GM19025 (cell line): ENCODE data around the gene TP53TG5.

ENCODE experiments used
- ATAC-seq: cut with Tn5 transposase; IDR thresholded peaks from one replicate; pipeline ENCODE4 v1.9.1; 2021; ENCODE audit warnings: mild to moderate bottlenecking, low read depth, moderate library complexity; ENCODE audit not compliant: unreplicated experiment

Gene TP53TG5

DNA sequence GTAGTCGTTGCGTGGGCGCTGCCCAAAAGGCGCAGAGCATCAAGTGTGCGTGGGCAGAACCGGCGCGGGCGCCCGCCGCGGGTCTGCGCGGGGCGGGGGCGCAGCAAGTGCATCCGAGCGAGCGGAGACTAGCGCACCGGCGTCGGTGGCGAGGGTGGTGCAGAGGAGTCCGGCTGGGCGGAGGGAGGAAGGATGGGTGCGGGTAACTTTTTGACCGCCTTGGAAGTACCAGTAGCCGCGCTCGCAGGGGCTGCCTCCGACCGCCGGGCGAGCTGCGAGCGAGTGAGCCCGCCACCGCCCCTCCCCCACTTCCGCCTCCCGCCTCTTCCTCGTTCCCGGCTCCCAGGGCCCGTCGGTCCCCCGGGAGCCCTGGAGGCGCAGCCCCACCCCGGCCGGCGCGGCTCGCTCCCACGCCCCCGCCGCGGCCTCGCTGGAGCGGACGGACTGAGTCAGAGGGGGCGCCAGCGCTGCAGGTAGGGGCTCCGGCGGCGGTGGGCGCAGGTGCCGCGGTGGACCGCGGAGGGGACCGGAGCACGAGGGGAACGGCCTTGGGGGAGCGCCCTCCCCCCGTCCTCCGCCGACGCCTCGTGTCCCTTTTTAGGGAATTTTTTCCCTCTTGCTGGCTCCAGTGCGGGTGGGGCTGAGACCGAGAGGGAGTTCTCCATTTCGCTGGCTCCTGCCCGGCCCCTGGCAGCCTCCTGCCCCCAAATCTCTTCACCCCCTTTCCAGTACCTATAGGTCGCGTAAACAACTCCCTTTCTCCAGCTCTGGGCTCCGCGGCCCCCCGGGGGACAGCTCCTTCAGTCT lies 28.3 kb upstream of the TP53TG5 start:
- ATAC-seq: no peak

DNA sequence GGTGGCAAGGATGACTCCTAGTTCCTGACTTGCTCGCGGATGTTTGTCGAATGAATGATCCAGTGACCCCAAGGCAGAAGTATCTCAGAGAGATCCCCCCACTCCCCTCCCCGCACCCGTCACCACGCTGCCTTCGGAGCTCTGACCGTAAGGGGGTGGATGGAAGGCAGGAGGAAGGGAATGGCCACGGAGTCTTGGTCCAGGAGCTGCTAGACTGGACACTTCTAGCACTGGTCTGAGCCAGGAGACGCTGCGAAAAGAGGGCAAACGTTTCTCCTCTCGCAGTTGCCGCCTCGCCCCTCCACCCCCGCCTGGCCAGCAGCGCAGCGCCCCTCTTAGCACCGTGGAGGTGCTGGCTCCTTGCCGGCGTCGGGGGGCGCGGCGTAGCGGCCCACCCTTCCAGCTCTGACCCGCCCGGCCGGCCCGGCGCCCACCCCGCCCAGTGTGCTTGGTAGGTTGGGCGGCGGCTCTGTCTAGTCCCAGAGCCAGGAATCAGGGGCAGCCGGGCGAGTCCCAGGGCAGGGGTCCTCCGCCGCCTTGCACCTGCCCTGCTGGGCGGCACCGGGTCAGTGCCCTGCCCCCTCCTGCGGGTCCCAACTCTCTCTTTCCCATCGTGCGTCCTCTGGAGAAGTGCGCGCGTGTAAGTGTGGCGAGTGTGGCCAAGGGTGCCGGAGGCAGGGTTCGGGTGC lies 27.6 kb upstream of the TP53TG5 start:
- ATAC-seq: no peak

GRCh38 chr20:45404438-45404837 lies 26.3 kb upstream of the TP53TG5 start:
- no peak for ATAC-seq

GRCh38 chr20:45402946-45403345 lies 24.8 kb upstream of the TP53TG5 start:
- ATAC-seq: no peak

GRCh38 chr20:45400346-45401031 lies 22.4 kb upstream of the TP53TG5 start:
- no peak for ATAC-seq

- no peak for ATAC-seq
Observed at GRCh38 chr20:45399018-45399417, 20.9 kb upstream of the TP53TG5 start.

DNA sequence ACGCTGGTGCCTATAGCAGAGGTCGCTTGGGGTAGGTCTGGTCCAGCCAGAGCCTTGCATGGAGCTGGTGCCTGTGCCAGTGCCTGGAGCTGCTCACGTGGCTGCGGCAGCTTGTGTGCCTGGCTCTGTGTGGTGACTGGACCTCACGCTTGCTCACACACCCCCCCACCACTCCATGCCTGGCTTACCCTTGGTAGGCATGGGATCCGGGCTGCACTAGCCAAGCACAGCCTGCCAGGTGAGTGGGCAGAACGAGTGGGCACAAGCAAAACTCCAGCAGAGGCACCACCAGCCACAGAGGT lies 16.9 kb upstream of the TP53TG5 start:
- no peak for ATAC-seq

DNA sequence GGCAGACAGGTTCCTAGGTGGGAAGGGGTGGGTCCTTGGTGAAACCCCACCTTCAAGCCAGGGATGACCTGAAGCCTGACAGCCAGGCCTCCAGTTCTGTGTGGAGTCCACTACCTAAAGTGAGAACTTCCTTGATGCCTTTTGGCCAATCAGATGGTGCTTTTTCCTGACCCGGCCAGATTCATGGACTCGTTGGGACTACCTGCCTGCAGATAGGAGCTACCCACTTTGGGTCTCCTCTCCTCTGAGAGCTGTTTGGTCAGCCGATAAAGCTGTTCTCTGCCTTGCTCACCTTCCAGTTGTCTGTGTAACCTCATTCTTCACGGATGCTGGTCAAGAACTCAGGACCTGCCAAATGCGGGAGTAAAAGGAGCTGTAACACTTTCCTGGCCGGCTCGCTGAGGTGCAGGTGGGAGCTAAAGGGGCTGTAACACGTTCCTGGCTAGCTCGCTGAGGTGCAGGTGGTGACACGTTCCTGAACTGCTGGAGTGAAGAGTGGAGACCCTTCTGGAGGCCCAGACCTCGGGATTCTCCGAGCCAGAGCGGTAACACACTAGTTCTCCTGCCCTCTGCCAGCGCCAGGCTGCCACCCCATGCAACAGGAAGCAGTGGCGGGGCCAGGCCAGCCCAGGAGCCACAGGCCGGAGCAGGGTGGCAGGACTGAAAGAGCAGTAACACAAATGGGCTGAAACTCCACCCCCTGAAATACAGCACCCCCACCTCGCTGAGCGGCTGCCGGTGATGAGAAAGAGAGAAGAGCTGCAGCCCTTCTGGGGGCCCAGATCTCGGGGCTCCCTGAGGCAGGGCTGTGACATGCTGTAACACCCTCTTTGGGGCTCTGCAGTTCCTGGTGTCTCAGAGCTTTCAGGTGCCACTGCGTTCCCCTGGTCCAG lies 16.3 kb upstream of the TP53TG5 start:
- ATAC-seq: no peak

DNA sequence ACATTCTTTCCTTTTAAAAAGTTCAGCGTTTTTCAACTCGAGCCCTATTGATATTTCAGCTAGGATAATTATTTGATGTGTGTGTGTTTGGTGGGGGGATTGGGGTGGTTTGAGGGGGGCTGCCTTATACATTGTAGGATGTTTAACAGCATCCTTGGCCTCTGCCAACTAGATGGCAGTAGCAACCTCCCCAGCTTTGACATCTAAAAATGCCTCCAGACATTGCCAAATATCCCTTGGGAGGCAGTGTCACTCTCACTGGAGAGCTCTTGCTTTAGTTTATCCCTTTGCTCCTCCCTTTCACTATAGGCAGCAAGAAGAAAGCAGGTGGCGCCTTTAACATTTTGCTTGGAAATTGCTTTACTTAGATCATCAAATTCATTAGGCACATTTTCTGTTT lies 14.6 kb upstream of the TP53TG5 start:
- no peak for ATAC-seq

DNA sequence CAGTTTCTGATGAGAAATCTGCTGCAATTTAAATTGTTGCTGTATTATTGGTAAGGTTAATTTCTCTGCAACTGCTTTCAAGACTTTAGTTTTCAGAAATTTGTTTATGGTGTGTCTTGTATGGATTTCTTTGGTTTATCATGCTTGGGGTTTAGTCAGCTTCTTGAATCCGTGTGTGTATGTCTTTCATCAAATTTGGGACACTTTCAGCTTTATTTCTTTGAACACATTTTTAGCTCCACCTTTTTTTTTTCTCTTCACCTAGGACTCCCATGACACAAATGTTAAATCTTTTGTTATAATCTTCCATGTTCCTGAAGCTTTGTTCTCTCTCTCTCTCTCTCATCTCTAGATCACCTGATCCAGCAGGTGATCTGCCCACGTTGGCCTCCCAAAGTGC lies 13.4 kb upstream of the TP53TG5 start:
- no peak for ATAC-seq

DNA sequence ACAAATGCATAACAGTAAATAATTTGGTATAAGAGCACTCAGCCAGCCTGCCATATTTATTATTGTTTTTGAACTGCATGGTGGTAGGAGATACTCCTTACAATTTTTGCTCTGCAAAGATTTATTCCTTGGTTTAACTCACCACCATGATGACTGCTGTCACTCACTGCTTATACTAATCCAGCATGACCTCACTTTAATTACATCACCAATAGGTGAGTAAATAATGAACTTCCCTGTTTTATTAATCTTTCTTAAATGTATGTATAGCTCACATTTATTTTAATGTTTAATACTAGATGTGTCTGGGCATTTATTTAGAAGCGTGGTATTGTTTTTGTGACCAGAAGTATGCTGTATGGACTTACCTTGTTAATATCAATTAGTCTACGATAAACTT lies 12.8 kb upstream of the TP53TG5 start:
- ATAC-seq: no peak

- no peak for ATAC-seq
Observed at GRCh38 chr20:45387274-45387673, 9.1 kb upstream of the TP53TG5 start.

DNA sequence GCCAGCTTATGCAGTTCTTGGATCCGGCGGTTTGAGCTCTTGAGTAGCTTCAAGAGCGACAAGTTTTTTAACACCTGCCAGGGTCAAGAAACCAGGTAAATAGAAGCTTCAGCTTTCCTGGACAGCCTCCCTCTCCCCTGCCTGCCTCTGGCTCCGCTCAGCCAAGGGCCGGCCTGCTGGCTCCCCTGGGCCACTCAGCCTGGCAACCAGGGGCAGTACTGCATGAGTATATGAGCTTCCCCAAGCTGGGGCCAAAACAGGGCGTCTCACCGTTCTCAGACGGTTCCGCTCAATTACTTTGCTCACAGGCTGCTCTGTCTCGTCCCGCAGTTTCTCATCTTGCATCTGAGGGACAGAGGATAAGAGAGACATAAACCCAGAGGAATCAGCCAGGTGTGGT lies 856 bp downstream of the TP53TG5 start:
- ATAC-seq: no peak

GRCh38 chr20:45374966-45375365 lies 3.2 kb downstream of the TP53TG5 start:
- no peak for ATAC-seq

GRCh38 chr20:45374101-45374467 lies 4.0 kb downstream of the TP53TG5 start:
- ATAC-seq: no peak

GRCh38 chr20:45373353-45374100 lies 4.6 kb downstream of the TP53TG5 start:
- no peak for ATAC-seq

DNA sequence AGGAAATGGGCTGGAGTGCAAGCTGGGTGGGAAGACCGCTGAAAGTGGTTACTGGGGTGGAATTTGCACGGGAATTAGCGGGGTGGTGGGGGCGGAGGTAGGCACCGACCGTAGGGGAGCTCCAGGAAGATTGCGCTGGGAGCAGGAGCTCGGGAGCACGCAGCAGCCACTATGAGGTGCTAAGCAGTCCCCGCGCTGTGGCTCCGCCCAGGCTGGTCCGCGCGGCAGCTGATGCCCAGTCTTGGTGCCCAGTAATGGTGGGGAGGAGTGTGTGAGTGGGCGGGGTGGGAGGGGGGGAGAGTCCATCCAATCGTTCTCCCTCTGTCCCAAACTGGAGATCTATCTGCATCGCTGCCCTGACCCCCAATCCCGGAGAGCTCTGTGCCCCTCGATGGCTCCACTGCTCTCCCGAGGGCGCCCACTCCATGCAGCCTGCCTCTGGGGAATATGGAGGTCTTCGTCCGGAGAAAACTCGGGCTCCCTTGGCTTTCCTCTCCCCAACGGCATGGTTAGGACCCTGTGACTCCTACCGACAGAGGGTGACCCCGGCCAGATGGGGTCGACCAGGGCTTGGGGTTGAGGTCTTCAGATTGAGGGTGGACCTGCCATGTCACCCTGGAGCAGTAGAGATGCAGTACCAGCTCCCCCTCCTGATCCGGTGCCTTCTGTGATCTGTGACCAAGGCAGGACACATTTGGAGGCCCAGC lies 5.3 kb downstream of the TP53TG5 start:
- ATAC-seq: no peak

DNA sequence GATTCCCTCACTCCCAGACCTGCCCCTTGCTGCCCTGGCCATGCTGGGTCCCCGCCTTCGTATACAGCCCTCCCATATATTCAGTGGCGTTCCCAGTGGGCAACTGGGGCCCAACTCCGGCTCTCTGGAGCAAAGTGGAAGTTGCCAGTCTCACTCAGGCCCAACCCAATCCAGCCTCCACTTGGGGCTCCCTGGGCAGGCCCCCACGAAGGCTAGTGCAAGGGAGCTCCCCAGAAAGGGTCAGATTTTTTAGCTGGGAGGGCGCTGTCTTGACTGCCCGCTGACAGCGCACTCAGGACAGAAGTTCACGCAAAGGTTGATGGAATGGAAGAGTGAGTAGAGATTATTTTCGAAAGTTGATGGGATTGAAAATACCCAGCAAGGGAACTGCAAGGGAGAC lies 5.9 kb downstream of the TP53TG5 start:
- no peak for ATAC-seq

DNA sequence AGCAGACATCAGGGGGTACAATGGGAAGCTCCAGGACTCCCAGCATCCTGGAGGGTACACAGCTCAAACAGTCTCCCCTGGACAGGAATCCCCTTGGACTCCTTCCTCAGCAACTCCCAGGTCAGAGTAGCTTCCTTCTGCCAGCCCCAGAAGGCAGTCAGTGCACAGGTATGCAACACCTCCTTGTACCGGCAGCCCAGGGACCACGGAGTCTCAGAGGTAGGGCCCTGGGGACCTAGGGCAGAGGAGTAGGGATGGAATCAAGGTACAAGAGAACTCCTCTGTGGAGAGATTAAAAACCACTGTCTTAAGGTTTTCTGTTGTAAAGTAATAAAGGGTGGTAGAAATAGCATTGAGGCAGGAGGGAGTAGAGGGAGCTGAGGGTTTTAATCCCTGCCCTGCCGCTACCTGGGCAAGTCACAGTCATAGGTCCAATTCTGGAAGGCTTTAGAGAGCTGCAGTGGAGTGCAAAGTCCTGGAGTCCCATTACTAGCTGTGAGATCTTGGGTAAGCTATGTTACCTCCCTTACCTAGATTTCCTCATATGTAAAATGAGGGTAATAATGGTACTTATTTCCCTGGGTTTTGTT lies 7.5 kb downstream of the TP53TG5 start:
- ATAC-seq: no peak
